ENCODE data around the gene ZNF853.
"Not testable (repeated sequence)": the region's sequence is repeated elsewhere in the genome, so short reads cannot be mapped to it uniquely, and the experiment has no call there.

The ZNF853 gene

DNA sequence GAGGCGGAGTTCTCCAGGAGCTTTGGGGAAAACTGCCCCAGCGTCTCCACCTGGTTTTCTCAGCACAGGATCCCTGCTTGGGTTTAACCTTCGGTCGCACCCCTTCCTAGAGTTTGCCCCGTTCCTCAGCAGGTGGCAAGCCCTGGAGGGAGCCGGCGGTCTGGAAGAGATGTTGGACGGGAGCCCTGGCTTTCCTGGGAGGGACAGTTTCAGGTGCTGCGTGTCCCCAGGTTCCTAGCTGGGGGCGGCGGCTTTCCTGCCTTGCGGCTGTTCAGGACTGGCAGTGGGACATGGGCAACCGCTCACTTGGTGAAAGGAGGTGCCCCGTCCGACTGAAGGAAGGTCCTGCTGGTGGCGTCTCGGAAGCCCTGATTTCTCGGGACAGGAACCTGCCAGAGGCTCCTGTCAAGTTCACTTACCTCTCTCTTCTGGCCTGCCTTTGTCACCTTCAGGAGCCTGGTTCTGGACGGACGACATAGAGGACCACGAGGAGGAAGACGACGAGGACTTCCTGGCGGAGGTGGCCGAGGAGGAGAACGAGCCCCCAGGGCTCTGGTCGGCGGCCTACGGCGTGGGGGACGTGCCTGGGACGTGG is 36.5 kb downstream of the ZNF853 start:
- DNase-seq (ENCODE audit: low read depth in 3 of 3, low spot score in 1 of 3), result no peak

DNA sequence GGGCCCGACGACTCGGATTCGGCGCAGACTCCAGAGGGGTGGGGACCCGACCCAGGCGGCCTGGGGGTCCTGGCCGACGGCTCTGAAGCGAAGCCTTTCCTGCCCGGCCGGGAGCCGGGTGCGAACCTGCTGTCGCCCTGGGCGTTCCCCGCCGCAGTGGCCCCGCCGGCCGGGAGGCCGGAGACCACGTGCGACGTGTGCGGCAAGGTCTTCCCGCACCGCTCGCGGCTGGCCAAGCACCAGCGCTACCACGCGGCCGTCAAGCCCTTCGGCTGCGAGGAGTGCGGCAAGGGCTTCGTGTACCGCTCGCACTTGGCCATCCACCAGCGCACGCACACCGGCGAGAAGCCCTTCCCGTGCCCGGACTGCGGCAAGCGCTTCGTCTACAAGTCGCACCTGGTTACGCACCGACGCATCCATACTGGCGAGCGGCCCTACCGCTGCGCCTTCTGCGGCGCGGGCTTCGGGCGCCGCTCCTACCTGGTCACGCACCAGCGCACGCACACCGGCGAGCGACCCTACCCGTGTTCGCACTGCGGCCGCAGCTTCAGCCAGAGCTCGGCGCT is 37.1 kb downstream of the ZNF853 start:
- DNase-seq (ENCODE audit: low read depth in 3 of 3, low spot score in 1 of 3), result no peak

DNA sequence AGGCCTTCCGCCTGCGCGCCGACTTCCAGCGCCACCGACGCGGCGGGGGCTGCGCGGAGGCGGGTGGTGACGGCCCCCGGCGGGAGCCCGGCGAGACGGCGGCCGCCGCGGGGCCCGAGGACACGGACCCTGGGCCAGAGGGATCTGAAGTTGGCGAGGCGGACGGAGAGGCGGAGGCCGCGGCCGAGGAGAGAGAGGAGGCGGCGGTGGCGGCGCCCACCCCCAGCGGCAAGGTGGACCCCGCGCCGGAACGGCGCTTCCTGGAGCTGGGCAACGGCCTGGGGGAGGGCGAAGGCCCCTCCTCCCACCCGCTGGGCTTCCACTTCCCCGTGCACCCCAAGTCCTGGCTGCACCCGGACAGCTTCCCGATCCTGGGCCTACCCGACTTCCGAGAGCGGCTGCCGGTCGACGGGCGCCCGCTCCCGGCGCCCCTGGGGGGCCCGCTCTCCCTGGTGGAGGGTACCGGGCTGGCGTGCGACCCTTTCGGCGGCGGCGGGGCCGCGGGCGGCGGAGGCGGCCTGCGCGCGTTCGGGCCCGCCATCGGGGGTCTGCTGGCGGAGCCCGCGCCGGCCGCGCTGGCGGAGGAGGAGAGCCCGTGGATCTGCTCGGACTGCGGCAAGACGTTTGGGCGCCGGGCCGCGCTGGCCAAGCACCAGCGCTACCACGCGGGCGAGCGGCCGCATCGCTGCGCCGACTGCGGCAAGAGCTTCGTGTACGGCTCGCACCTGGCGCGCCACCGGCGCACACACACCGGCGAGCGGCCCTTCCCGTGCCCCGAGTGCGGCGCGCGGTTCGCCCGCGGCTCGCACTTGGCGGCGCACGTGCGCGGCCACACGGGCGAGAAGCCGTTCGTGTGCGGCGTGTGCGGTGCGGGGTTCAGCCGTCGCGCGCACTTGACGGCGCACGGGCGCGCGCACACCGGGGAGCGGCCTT is 37.9 kb downstream of the ZNF853 start:
- no peak for DNase-seq (ENCODE audit: low read depth in 3 of 3, low spot score in 1 of 3)

DNA sequence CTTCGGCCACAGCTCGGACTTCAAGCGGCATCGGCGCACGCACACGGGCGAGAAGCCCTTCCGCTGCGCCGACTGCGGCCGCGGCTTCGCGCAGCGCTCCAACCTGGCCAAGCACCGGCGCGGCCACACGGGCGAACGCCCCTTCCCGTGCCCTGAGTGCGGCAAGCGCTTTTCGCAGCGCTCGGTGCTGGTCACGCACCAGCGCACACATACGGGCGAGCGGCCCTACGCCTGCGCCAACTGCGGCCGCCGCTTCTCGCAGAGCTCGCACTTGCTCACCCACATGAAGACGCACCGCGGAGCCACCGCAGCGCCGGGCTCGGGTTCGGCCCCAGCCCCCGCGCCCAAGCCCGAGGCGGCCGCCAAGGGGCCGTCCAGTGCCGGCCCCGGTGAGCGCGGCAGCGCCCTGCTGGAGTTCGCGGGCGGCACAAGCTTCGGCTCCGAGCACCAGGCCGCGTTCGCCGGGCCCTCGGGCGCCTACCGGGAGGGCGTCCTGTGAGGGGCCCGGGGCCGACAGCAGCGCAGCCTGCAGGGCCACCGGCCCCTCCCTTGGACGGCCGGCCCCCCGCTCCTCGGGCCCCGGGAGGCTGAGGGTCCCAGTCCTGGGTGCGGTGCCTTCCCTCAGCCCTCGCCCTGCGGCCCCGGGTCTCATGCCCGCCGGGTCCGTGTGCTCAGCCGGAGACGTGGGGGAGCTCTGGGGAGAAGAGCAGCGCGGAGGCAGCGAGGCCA is 38.9 kb downstream of the ZNF853 start:
- DNase-seq (ENCODE audit: low read depth in 3 of 3, low spot score in 1 of 3), result no peak

DNA sequence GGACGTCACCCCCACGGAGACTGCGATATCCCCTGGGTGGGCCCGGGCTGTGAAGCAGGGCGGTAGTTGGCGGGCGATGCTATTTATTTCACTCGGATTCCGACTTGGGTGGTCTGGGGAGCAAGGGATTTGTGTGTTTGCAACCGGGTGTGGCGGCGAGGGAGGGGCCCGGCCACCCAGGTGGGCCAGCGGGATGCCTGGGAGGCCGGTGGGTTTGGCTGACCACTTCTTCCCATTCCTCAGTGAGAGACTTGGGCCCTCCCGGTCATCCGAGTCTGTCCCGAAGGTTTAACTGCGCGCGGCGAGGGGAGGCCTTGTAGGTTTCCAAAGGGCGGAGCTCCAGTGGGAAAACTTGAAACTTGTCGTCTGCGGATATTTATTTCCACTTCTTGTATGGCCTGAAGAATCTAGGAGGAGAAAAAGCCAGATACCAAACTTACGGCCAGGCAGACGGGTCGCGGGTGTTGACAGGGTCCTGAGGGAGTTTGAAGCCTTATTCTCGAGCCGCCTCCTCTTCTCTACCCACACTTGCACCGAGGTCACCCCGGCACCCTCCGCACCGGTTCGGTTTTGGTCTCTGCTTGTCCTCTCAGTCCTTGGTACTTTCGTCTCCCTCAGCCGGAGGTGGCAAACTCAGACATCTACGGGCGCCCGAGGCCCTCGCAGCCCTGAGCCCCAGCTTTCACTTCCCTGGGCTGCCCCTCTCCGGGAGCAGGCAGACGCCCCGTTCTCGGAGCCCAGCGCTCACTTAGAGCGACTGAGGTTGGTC is 39.6 kb downstream of the ZNF853 start:
- DNase-seq (ENCODE audit: low read depth in 3 of 3, low spot score in 1 of 3), result no peak

DNA sequence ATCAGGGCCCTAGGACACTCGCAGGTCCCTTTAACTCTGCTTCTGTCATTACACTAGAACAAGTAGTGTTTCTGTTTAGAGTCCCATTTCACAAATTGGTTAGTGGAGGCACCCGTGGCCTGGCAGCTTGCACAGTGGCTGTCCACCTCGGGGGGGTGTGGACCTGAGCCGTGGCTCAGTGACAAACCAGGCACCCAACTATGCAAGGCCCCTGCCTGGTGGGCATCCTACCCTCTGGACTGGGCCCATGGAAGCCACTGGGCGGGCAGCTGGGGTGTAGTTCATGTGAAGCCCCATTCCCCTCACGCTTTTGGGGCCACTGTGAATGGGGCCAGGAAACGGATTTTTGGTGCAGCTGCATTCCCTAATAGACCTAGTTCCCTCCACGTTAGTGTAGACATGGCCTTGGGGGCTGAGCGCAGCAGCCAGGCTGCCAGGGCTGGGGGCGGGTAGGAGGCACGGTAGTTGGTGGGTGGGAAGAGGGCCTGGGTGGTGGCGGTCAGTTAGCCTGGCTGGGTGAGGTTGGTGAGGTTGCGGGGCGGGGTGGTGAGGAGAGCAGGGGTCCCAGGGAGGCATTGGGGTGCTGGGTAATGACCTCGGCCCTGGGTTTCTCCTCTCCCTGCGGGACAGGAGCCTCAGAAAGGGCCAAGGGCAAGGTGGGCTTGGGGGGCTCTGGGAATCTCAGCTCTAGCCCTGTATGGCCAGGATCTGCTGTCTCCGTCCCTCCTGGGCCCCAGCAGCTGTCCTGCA is 40.4 kb downstream of the ZNF853 start:
- DNase-seq (ENCODE audit: low read depth in 3 of 3, low spot score in 1 of 3), result no peak

DNA sequence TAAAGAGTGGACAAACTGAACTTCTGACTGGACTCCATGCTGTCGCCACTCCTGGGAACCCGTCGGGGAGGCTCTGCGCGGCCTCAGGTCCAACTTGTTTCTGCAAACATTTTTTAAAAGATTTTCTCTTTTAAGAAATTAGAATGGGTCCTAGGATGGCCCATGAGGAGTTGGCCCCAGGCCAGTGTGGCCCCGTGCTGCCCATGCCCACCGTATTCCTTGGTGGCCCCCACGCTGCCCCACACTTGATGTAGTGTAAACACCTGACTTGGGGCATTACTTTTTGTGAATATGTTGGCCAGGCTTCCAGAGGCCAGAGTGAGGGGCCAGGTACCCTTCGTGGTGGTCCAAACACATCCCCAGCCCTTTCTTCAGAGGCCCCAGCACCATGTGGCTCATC is 41.0 kb downstream of the ZNF853 start:
- no peak for DNase-seq (ENCODE audit: low read depth in 3 of 3, low spot score in 1 of 3)

DNA sequence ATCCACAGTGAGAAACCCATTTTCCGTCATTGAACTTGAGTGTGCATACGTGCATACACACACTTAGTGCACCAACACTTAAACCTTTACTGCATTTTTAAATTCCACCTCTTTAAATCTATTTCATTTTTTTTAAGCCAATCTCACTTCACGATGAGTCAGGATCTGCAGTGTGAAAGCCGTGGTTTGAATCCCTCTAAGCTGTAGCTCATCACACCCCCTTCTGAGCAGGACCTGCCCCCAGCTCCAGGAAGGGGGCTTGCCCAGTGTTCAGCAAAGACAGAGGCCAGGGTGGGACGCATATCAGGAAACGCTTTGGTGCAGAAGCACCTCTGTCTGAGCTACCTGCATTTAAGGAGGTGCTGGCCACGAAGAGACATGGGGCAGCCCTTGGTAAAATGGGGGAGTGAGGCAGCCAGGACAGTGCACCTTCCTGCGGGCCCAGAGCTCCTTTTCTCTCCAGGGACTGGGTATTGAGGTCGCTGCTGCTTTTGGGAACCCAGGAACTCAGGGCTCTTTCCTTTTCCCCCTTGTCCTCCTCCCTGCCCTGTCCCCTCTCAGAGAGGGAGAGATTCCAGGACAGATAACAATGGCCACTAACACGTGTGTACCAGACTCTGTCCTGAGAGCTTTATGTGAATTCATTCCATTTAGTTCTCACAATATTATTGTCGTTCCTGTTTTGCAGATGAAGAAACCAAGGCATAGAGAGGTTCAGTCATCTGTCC is 43.4 kb downstream of the ZNF853 start:
- no peak for DNase-seq (ENCODE audit: low read depth in 3 of 3, low spot score in 1 of 3)

DNA sequence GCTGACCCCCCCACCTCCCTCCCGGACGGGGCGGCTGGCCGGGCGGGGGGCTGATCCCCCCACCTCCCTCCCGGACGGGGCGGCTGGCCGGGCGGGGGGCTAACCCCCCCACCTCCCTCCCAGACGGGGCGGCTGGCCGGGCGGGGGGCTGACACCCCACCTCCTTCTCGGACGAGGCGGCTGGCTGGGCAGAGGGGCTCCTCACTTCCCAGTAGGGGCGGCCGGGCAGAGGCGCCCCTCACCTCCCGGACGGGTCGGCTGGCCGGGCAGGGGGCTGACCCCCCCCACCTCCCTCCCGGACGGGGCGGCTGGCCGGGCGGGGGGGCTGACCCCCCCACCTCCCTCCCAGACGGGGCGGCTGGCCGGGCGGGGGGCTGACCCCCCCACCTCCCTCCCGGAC is 55.4 kb downstream of the ZNF853 start:
- not testable (repeated sequence) for DNase-seq (ENCODE audit: low read depth in 3 of 3, low spot score in 1 of 3)

All from stimulated activated CD4-positive, alpha-beta T cell treated with anti-CD3 and anti-CD28 coated beads, TNF-alpha, amount 100 ng/mL, for 1 hour (primary cell).